Skeletal muscle tissue (tissue), 4 donors: ENCODE measurements around the gene ACAD9. TPM values are rescaled to one million over a fixed set of nuclear protein-coding genes. Genes with fewer than 3 reads are reported as not detected.
"Not testable (repeated sequence)": the region's sequence is repeated elsewhere in the genome, so short reads cannot be mapped to it uniquely, and the experiment has no call there.

Experiments
- H3K27ac ChIP-seq: one replicate; pipeline ENCODE4 v1.7.0; 2013; ENCODE audit warnings: mild to moderate bottlenecking, low read depth, low read length, inconsistent platforms
- H3K27me3 ChIP-seq, 3 donors: one replicate each; pipeline ENCODE4 v1.7.0; 2013; ENCODE audit warnings: low read length in 3 of 3; ENCODE audit not compliant: control insufficient read depth in 3 of 3, insufficient read depth in 3 of 3
- H3K36me3 ChIP-seq, 3 donors: one replicate each; pipeline ENCODE4 v1.7.0; 2013; ENCODE audit warnings: low read length in 3 of 3; ENCODE audit not compliant: control insufficient read depth in 3 of 3, insufficient read depth in 3 of 3
- H3K4me1 ChIP-seq, 3 donors: one replicate each; pipeline ENCODE4 v1.7.0; 2013; ENCODE audit warnings: low read length in 3 of 3, mild to moderate bottlenecking in 3 of 3; ENCODE audit not compliant: control insufficient read depth in 3 of 3, insufficient read depth in 3 of 3
- H3K4me3 ChIP-seq, 3 donors: one replicate each; pipeline ENCODE4 v1.7.0; 2013; ENCODE audit warnings: low read length in 3 of 3
- H3K9ac ChIP-seq, 3 donors: one replicate each; pipeline ENCODE4 v1.7.0; 2013; ENCODE audit warnings: low read length in 3 of 3, mild to moderate bottlenecking in 3 of 3, moderate library complexity in 2 of 3, low read depth in 1 of 3
- H3K9me3 ChIP-seq, 3 donors: one replicate each; pipeline ENCODE4 v1.7.0; 2013; ENCODE audit warnings: low read length in 3 of 3; ENCODE audit not compliant: control insufficient read depth in 3 of 3
- total RNA-seq: library from RNA; depleted of rRNA; stranded (reverse); fragments of >200 nt; gene quantifications from one replicate; pipeline ENCODE4 v1.2.3, GENCODE V29; 2014
- donor health status: Osteomylitis.

ACAD9 gene
- total RNA-seq, 1 donor from 2014 or later, result 32.9 TPM

DNA sequence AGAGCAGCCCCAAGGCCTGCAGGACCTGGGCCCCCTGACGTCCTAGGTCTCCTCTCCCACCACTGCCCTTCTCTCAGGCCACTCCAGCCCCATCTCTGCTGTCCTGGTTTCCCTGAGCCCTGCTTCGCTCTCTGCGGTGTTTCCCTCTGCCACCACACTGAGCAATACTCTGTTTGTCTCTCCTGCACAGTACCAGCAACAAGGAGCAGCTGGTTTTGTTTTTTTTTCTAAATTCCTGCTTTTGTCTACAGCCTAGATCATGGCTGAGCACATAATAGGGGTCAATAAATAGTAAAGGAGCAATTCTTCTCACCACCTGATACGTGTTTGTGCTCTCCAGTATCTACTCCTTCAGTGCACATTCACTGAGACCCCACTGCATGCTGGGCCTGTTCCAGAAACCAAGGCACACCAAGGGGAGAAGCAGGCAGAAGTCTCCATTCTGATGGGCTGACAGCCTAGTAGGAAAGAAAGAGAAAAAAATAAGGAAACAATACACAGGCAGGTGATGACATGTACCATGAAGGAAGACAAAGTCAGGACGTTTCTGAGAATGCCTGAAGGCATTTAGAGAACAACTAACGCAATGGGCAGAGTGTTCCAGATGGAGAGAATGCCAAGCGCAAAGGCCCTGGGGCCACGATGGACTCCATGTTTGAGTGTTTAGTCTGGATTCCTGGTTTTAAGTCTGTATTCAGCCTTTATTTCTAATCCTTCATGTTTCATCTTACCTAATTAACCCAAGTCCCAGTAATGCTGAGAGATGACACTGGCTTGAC, 6.0 kb upstream of the ACAD9 start:
- Histone ChIP-seq H3K27me3 (no peaks in the 10 kb centered on the region), H3K27ac (no peak overlapping the region), H3K9me3 (no peaks in the 10 kb centered on the region), H3K4me1 (peaks cover 8 to 27% (median 26%) of the 10 kb centered on the region in 3 donors), H3K4me3 (no peak overlapping the region), H3K9ac (peak overlapping the region in 1 of 3 donors; percentile 21), H3K36me3 (no peaks in the 10 kb centered on the region)

DNA sequence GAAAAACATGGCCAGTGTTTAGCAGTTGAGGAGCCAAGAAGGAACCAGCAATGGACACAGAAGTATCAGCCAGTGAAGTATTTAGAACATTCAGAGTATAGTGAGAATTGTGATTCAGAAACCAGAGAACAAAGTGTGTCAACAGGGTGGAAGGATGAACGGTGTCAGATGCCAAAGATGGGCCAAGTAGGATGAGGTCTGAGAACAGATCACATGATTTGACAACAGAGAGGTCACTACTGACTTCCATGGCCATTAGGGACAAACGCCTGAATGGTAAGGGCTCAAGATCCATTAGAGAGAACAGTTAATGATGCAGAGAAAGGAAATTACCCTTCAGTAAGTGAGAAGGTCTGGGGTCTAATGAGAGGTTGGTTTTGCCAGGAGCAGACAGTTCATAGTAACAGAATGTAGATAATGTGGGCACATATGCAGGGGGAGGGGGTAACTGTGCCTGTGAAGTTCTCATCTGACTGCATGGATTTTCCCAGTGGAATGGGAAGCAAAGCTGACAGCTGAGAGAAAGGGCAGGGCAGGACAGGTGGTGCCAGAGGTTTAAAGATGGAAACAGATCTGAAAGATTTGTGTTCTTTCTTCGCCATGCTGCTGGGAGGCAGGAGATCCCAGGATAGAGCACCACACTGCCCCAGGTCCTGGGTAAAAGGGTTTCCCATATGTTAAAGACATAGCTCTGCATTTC, 4.8 kb upstream of the ACAD9 start:
- Histone ChIP-seq H3K27ac (peak overlapping the region; percentile 27), H3K4me1 (peaks cover 11 to 31% (median 30%) of the 10 kb centered on the region in 3 donors), H3K9ac (no peak overlapping the region), H3K4me3 (no peak overlapping the region), H3K27me3 (no peaks in the 10 kb centered on the region), H3K9me3 (no peaks in the 10 kb centered on the region), H3K36me3 (no peaks in the 10 kb centered on the region)

DNA sequence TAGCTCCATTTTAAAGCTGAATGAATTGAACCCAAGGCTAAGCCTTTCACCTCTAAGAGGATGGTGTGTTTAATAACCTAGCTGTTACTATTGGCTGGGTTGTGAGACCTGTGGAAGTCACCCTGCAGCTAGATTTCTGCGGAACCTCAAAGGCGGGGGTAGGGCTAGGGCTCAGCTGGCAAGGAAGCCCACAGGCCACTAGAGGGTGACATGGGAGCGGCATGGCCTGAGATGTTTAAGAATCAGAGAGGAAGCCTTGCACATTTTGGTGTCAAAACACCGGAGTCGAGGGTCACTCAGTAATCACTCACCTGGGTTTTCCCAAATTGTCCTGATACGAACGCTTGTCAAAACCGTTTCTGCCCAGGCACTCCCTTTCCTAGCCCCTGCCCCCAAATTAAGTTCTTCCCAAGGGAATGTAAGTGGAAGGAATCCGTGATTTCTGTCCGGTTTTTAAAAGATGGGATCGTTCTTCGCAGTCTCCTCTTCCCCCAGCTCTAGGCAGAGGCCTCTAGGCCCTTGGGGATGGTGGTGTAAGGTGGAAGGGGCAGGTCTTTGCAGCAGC, 3.8 kb upstream of the ACAD9 start:
- Histone ChIP-seq H3K4me1 (peaks cover 21 to 41% (median 37%) of the 10 kb centered on the region in 3 donors), H3K27me3 (no peaks in the 10 kb centered on the region), H3K9me3 (no peaks in the 10 kb centered on the region), H3K27ac (no peak overlapping the region), H3K4me3 (no peak overlapping the region), H3K9ac (peak overlapping the region in 2 of 3 donors; percentile 34 to 41), H3K36me3 (no peaks in the 10 kb centered on the region)

DNA sequence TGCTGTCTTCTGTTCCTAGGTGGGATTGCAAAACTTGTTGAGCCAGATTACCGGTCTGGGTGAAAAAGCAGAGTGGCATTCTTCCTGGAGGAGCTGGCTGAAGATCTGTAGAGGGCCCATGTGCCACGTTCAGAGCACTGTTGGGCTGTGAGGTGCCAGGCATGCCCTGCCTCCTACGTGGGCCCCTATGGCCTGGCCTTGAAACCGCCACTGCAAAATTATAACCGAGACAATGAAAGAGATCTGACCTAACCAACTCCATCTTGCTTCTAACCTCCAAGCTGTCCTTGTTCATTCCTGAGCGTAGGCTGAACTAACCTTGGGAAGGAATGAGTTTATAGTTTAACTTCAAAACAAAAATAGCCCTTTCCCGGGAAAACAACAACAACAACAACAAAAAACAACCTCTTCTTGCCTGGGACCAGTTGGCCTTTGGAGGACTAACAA, 1.4 kb upstream of the ACAD9 start:
- peaks cover 2 to 7% (median 3%) of the 10 kb centered on the region in 3 donors for H3K36me3 ChIP-seq
- H3K27ac ChIP-seq, result peak overlapping the region; percentile 94
- H3K4me1 ChIP-seq, result peaks cover 42 to 61% (median 59%) of the 10 kb centered on the region in 3 donors
- H3K9ac ChIP-seq, result peak overlapping the region; percentile 96 to 100 (median 99)
- H3K4me3 ChIP-seq, result peak overlapping the region; percentile 94 to 98 (median 97)
- no peaks in the 10 kb centered on the region for H3K27me3 ChIP-seq
- no peaks in the 10 kb centered on the region for H3K9me3 ChIP-seq

DNA sequence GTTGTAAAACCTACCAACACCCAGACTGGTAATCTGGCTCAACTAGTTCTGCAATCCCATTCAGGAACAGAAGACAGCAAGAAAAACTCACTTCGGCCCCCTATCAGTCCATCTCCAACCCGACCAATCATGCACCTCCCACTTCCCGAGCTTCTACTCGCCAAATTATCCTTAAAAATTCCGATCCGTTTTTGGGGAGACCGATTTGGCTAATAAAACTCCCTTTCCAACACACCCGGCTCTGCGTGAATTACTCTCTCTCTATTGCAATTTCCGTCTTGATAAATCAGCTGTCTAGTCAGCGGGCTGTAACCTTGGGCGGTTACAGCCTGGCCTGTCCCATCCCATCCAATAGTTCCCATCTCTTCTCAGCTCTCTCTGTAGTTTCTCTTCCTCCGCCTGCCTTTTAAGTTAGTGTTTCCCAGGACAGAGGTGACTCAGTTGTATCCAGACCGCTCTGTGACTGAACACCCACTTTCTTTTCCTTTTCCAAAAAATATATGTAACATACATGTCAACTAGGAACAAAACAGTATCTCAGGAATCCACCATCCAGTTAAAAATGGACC, 780 bp upstream of the ACAD9 start:
- peaks cover 42 to 61% (median 59%) of the 10 kb centered on the region in 3 donors for H3K4me1 ChIP-seq
- H3K4me3 ChIP-seq, result peak overlapping the region; percentile 94 to 98 (median 97)
- no peaks in the 10 kb centered on the region for H3K9me3 ChIP-seq

DNA sequence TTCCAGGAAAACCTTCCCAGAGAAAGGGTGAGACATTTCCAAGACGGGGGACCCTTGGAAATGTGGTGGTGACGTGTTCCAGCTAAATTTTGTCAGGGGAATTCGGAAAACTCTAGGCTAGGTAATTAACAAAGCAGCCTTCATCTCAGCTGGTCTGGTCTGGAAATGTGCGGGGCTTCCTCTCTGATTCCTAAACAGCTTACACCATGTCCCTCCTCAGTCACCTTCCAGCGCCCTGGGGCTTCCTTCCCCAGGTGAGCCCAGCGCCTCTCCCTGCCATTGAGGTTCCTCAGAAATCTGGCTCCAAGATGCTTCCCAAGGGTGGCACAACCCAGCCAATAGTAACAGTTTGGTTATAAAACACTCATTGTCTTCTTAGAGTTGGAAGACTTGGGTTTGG, 571 bp downstream of the ACAD9 start:
- Histone ChIP-seq H3K9me3 (no peaks in the 10 kb centered on the region), H3K9ac (peak overlapping the region; percentile 96 to 100 (median 99)), H3K36me3 (peaks cover 3 to 8% (median 4%) of the 10 kb centered on the region in 3 donors), H3K27me3 (no peaks in the 10 kb centered on the region), H3K27ac (peak overlapping the region; percentile 94), H3K4me1 (peaks cover 42 to 54% (median 49%) of the 10 kb centered on the region in 3 donors), H3K4me3 (peak overlapping the region; percentile 91 to 98 (median 94))

More for the DNA sequence above, 780 bp upstream of the ACAD9 start:
- Histone ChIP-seq H3K27ac (peak overlapping the region; percentile 94), H3K36me3 (peaks cover 2 to 7% (median 3%) of the 10 kb centered on the region in 3 donors), H3K27me3 (no peaks in the 10 kb centered on the region), H3K9ac (peak overlapping the region; percentile 96 to 100 (median 99))

DNA sequence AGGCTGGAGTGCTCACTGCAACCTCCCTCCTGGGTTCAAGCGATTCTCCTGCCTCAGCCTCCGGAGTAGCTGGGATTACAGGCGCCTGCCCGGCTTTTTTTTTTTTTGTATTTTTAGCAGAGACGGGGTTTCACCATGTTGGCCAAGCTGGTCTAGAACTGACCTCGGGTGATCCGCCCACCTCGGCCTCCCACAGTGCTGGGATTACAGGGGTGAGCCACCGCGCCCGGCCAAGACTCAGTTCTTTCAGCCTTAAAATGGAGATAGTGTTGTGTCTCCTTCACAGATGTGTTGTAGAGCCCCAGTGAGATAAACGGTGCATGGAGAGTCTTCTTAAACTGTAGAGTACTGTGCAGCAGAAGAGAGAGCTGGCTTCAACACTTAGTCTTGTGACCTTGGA, 1.0 kb downstream of the ACAD9 start:
- peak overlapping the region; percentile 96 to 100 (median 99) for H3K9ac ChIP-seq
- not testable (repeated sequence) for H3K27me3 ChIP-seq, H3K9me3 ChIP-seq
- peak overlapping the region; percentile 91 to 98 (median 94) for H3K4me3 ChIP-seq
- H3K36me3 ChIP-seq, result peaks cover 3 to 12% (median 4%) of the 10 kb centered on the region in 3 donors
- peaks cover 42 to 49% (median 46%) of the 10 kb centered on the region in 3 donors for H3K4me1 ChIP-seq
- H3K27ac ChIP-seq, result peak overlapping the region; percentile 94

DNA sequence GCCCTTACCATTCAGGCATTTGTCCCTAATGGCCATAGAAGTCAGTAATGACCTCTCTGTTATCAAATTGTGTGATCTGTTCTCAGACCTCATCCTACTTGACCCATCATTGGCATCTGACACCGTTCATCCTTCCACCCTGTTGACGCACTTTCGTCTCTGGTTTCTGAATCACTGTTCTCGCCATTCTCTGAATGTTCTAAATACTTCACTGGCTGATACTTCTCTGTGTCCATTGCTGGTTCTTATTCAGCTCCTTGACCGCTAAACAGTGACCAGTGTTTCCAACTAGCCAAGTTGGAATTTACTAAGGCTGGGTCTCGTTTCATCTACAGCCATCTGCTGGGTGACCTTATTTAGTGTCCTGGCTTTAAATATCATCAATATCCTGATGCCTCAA, 2.2 kb downstream of the ACAD9 start:
- Histone ChIP-seq H3K27me3 (no peaks in the 10 kb centered on the region), H3K4me1 (peaks cover 42 to 45% (median 42%) of the 10 kb centered on the region in 3 donors), H3K27ac (no peak overlapping the region), H3K9me3 (no peaks in the 10 kb centered on the region), H3K4me3 (no peak overlapping the region), H3K9ac (no peak overlapping the region), H3K36me3 (peaks cover 3 to 12% (median 4%) of the 10 kb centered on the region in 3 donors)

DNA sequence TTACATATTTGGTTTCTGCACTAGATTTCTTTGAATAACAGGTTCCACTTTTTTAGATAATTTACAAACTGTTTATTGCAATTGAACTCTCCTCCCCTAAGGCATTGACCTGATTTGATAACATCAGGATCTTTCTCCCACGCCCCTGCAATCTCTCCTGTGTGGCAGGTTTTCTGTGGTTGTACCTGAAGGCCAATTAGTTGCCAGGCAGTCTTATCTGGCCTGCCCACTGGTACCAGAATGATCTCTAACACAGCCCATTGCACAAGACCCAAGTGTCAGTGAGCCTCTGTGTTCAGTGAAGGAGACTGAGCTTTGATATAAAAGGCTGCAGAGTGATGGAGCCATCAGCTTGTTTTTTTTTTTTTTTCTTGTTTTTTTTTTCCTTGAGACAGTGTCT, 3.3 kb downstream of the ACAD9 start:
- Histone ChIP-seq H3K9ac (no peak overlapping the region), H3K9me3 (no peaks in the 10 kb centered on the region), H3K4me3 (no peak overlapping the region), H3K27ac (no peak overlapping the region), H3K27me3 (no peaks in the 10 kb centered on the region), H3K36me3 (peaks cover 8 to 15% (median 9%) of the 10 kb centered on the region in 3 donors), H3K4me1 (peaks cover 41 to 42% (median 41%) of the 10 kb centered on the region in 3 donors)
